ENCODE data around the gene TRAPPC2L.

Gene TRAPPC2L

GRCh38 chr16:88907768-88908167, 50.8 kb downstream of the TRAPPC2L start:
- Histone ChIP-seq H3K79me1 (ENCODE audit: low read depth, low read length) (no peaks in the 10 kb centered on the region), H3K4me1 (ENCODE audit: control insufficient read depth in 2 of 2, insufficient read depth in 1 of 2, low read depth in 1 of 2, low read length in 2 of 2) (peaks cover 7 to 14% of the 10 kb centered on the region in 2 donors), H3K18ac (ENCODE audit: low read length) (peak overlapping the region; percentile 64), H2AFZ (ENCODE audit: low read length) (no peak overlapping the region), H3K27me3 (ENCODE audit: control insufficient read depth in 3 of 3, insufficient read depth in 3 of 3, low read depth in 1 of 3, low read length in 3 of 3) (peaks cover 0 to 15% (median 0%) of the 10 kb centered on the region in 3 experiments), H4K91ac (ENCODE audit: low read depth, low read length, poor library complexity) (no peak overlapping the region), H2BK120ac (ENCODE audit: low read depth, low read length) (no peak overlapping the region), H3K9ac (ENCODE audit: low read depth, low read length, poor library complexity) (peak overlapping the region; percentile 44), H2BK5ac (ENCODE audit: low read length) (no peak overlapping the region), H3K14ac (ENCODE audit: low read length) (peak overlapping the region; percentile 21), H2BK15ac (ENCODE audit: low read length) (peak overlapping the region; percentile 78), H3K4me2 (ENCODE audit: insufficient read depth, low read length, poor library complexity, severe bottlenecking) (no peak overlapping the region), H3K4ac (ENCODE audit: low read length) (no peak overlapping the region), H4K8ac (ENCODE audit: low read depth, low read length) (peak overlapping the region; percentile 43), H3K36me3 (replicated peaks in 1 of 2; ENCODE audit: control insufficient read depth in 2 of 2, insufficient read depth in 2 of 2, low read length in 2 of 2) (no peaks in the 10 kb centered on the region), H3K4me3 (ENCODE audit: low read length in 2 of 2) (no peak overlapping the region), H3K9me3 (replicated peaks in 1 of 2; ENCODE audit: control insufficient read depth in 2 of 2, insufficient read depth in 1 of 2, low read depth in 1 of 2, low read length in 2 of 2) (no peaks in the 10 kb centered on the region), H3K27ac (replicated peaks; ENCODE audit: low read length) (no peak overlapping the region), H3K23ac (ENCODE audit: low read depth, low read length, poor library complexity) (no peak overlapping the region), H2BK12ac (ENCODE audit: low read length) (peak overlapping the region; percentile 73), H2AK5ac (ENCODE audit: low read depth, low read length) (peak overlapping the region; percentile 88)
- DNase-seq (ENCODE audit: low spot score) = no peak
- no CpG with 5 or more reads among the region's 4 CpGs for WGBS, 2 donors (ENCODE audit: extremely low coverage in 2 of 2, insufficient read length in 2 of 2, insufficient replicate concordance in 1 of 2)

GRCh38 chr16:88908307-88908706, 51.4 kb downstream of the TRAPPC2L start:
- Histone ChIP-seq H2BK5ac (ENCODE audit: low read length) (peak overlapping the region; percentile 90), H3K4me2 (ENCODE audit: insufficient read depth, low read length, poor library complexity, severe bottlenecking) (no peak overlapping the region), H3K14ac (ENCODE audit: low read length) (peak overlapping the region; percentile 89), H3K36me3 (replicated peaks in 1 of 2; ENCODE audit: control insufficient read depth in 2 of 2, insufficient read depth in 2 of 2, low read length in 2 of 2) (no peaks in the 10 kb centered on the region), H3K23ac (ENCODE audit: low read depth, low read length, poor library complexity) (no peak overlapping the region), H3K4ac (ENCODE audit: low read length) (no peak overlapping the region), H3K9me3 (replicated peaks in 1 of 2; ENCODE audit: control insufficient read depth in 2 of 2, insufficient read depth in 1 of 2, low read depth in 1 of 2, low read length in 2 of 2) (peaks cover 0 to 2% of the 10 kb centered on the region in 2 donors), H3K9ac (ENCODE audit: low read depth, low read length, poor library complexity) (no peak overlapping the region), H3K4me3 (ENCODE audit: low read length in 2 of 2) (no peak overlapping the region), H4K8ac (ENCODE audit: low read depth, low read length) (no peak overlapping the region), H2BK120ac (ENCODE audit: low read depth, low read length) (no peak overlapping the region), H3K27me3 (ENCODE audit: control insufficient read depth in 3 of 3, insufficient read depth in 3 of 3, low read depth in 1 of 3, low read length in 3 of 3) (peaks cover 0 to 19% (median 0%) of the 10 kb centered on the region in 3 experiments), H3K27ac (replicated peaks; ENCODE audit: low read length) (no peak overlapping the region), H2BK15ac (ENCODE audit: low read length) (peak overlapping the region; percentile 49), H3K18ac (ENCODE audit: low read length) (no peak overlapping the region), H3K79me1 (ENCODE audit: low read depth, low read length) (no peaks in the 10 kb centered on the region), H4K91ac (ENCODE audit: low read depth, low read length, poor library complexity) (no peak overlapping the region), H2BK12ac (ENCODE audit: low read length) (peak overlapping the region; percentile 84), H3K4me1 (ENCODE audit: control insufficient read depth in 2 of 2, insufficient read depth in 1 of 2, low read depth in 1 of 2, low read length in 2 of 2) (peaks cover 7 to 14% of the 10 kb centered on the region in 2 donors), H2AFZ (ENCODE audit: low read length) (no peak overlapping the region), H2AK5ac (ENCODE audit: low read depth, low read length) (peak overlapping the region; percentile 94)
- no CpG with 5 or more reads among the region's 17 CpGs for WGBS, 2 donors (ENCODE audit: extremely low coverage in 2 of 2, insufficient read length in 2 of 2, insufficient replicate concordance in 1 of 2)
- no peak for DNase-seq (ENCODE audit: low spot score)

- Histone ChIP-seq H3K14ac (ENCODE audit: low read length) (peak overlapping the region; percentile 89), H2AK5ac (ENCODE audit: low read depth, low read length) (peak overlapping the region; percentile 95), H3K18ac (ENCODE audit: low read length) (peak overlapping the region; percentile 71), H3K9ac (ENCODE audit: low read depth, low read length, poor library complexity) (peak overlapping the region; percentile 44), H3K4me1 (ENCODE audit: control insufficient read depth in 2 of 2, insufficient read depth in 1 of 2, low read depth in 1 of 2, low read length in 2 of 2) (peaks cover 7 to 14% of the 10 kb centered on the region in 2 donors), H3K27ac (replicated peaks; ENCODE audit: low read length) (no peak overlapping the region), H3K27me3 (ENCODE audit: control insufficient read depth in 3 of 3, insufficient read depth in 3 of 3, low read depth in 1 of 3, low read length in 3 of 3) (peaks cover 0 to 19% (median 0%) of the 10 kb centered on the region in 3 experiments), H4K8ac (ENCODE audit: low read depth, low read length) (no peak overlapping the region), H2BK5ac (ENCODE audit: low read length) (no peak overlapping the region), H3K9me3 (replicated peaks in 1 of 2; ENCODE audit: control insufficient read depth in 2 of 2, insufficient read depth in 1 of 2, low read depth in 1 of 2, low read length in 2 of 2) (peaks cover 0 to 3% of the 10 kb centered on the region in 2 donors), H2BK120ac (ENCODE audit: low read depth, low read length) (no peak overlapping the region), H3K36me3 (replicated peaks in 1 of 2; ENCODE audit: control insufficient read depth in 2 of 2, insufficient read depth in 2 of 2, low read length in 2 of 2) (no peaks in the 10 kb centered on the region), H2AFZ (ENCODE audit: low read length) (no peak overlapping the region), H3K79me1 (ENCODE audit: low read depth, low read length) (no peaks in the 10 kb centered on the region), H3K4me2 (ENCODE audit: insufficient read depth, low read length, poor library complexity, severe bottlenecking) (no peak overlapping the region), H2BK12ac (ENCODE audit: low read length) (no peak overlapping the region), H3K4ac (ENCODE audit: low read length) (peak overlapping the region; percentile 66), H2BK15ac (ENCODE audit: low read length) (peak overlapping the region; percentile 81), H3K23ac (ENCODE audit: low read depth, low read length, poor library complexity) (peak overlapping the region; percentile 73), H3K4me3 (ENCODE audit: low read length in 2 of 2) (no peak overlapping the region), H4K91ac (ENCODE audit: low read depth, low read length, poor library complexity) (peak overlapping the region; percentile 64)
- no peak for DNase-seq (ENCODE audit: low spot score)
- no CpG with 5 or more reads among the region's 44 CpGs for WGBS, 2 donors (ENCODE audit: extremely low coverage in 2 of 2, insufficient read length in 2 of 2, insufficient replicate concordance in 1 of 2)
Observed at GRCh38 chr16:88909431-88910210, 52.7 kb downstream of the TRAPPC2L start.

GRCh38 chr16:88910284-88911135, 53.6 kb downstream of the TRAPPC2L start:
- H3K4me3 ChIP-seq (ENCODE audit: low read length in 2 of 2) = no peak overlapping the region
- peaks cover 0 to 3% of the 10 kb centered on the region in 2 donors for H3K9me3 ChIP-seq (replicated peaks in 1 of 2; ENCODE audit: control insufficient read depth in 2 of 2, insufficient read depth in 1 of 2, low read depth in 1 of 2, low read length in 2 of 2)
- H3K23ac ChIP-seq (ENCODE audit: low read depth, low read length, poor library complexity) = peak overlapping the region; percentile 73
- H3K79me1 ChIP-seq (ENCODE audit: low read depth, low read length) = no peaks in the 10 kb centered on the region
- peak overlapping the region; percentile 81 for H2BK15ac ChIP-seq (ENCODE audit: low read length)
- peaks cover 0 to 19% (median 0%) of the 10 kb centered on the region in 3 experiments for H3K27me3 ChIP-seq (ENCODE audit: control insufficient read depth in 3 of 3, insufficient read depth in 3 of 3, low read depth in 1 of 3, low read length in 3 of 3)
- no peak overlapping the region for H2AFZ ChIP-seq (ENCODE audit: low read length)
- no CpG with 5 or more reads among the region's 26 CpGs for WGBS, 2 donors (ENCODE audit: extremely low coverage in 2 of 2, insufficient read length in 2 of 2, insufficient replicate concordance in 1 of 2)
- H4K8ac ChIP-seq (ENCODE audit: low read depth, low read length) = no peak overlapping the region
- H3K14ac ChIP-seq (ENCODE audit: low read length) = peak overlapping the region; percentile 25
- H4K91ac ChIP-seq (ENCODE audit: low read depth, low read length, poor library complexity) = peak overlapping the region; percentile 64
- H3K9ac ChIP-seq (ENCODE audit: low read depth, low read length, poor library complexity) = no peak overlapping the region
- peak overlapping the region; percentile 71 for H3K18ac ChIP-seq (ENCODE audit: low read length)
- no peak overlapping the region for H3K4me2 ChIP-seq (ENCODE audit: insufficient read depth, low read length, poor library complexity, severe bottlenecking)
- no peak overlapping the region for H2BK12ac ChIP-seq (ENCODE audit: low read length)
- H3K4me1 ChIP-seq (ENCODE audit: control insufficient read depth in 2 of 2, insufficient read depth in 1 of 2, low read depth in 1 of 2, low read length in 2 of 2) = peaks cover 7 to 10% of the 10 kb centered on the region in 2 donors
- H3K4ac ChIP-seq (ENCODE audit: low read length) = no peak overlapping the region
- no peaks in the 10 kb centered on the region for H3K36me3 ChIP-seq (replicated peaks in 1 of 2; ENCODE audit: control insufficient read depth in 2 of 2, insufficient read depth in 2 of 2, low read length in 2 of 2)
- no peak overlapping the region for H2BK5ac ChIP-seq (ENCODE audit: low read length)
- H2AK5ac ChIP-seq (ENCODE audit: low read depth, low read length) = peak overlapping the region; percentile 95
- H3K27ac ChIP-seq (replicated peaks; ENCODE audit: low read length) = no peak overlapping the region
- DNase-seq (ENCODE audit: low spot score) = no peak
- H2BK120ac ChIP-seq (ENCODE audit: low read depth, low read length) = no peak overlapping the region

Measured in neuronal stem cell (in vitro differentiated cells).